NCI-H446 treated with DMSO at 0.1 percent for 48 hours (cell line): ENCODE measurements around the gene MYH7B.

Experiments used
- DNase-seq: peaks from one replicate; lab custom pipeline; 2025; lab: John Stamatoyannopoulos, UW

MYH7B gene

GRCh38 chr20:34977365-34978091 lies 21.9 kb downstream of the MYH7B start:
- no peak for DNase-seq

GRCh38 chr20:34978092-34978744 lies 22.6 kb downstream of the MYH7B start:
- no peak for DNase-seq

DNA sequence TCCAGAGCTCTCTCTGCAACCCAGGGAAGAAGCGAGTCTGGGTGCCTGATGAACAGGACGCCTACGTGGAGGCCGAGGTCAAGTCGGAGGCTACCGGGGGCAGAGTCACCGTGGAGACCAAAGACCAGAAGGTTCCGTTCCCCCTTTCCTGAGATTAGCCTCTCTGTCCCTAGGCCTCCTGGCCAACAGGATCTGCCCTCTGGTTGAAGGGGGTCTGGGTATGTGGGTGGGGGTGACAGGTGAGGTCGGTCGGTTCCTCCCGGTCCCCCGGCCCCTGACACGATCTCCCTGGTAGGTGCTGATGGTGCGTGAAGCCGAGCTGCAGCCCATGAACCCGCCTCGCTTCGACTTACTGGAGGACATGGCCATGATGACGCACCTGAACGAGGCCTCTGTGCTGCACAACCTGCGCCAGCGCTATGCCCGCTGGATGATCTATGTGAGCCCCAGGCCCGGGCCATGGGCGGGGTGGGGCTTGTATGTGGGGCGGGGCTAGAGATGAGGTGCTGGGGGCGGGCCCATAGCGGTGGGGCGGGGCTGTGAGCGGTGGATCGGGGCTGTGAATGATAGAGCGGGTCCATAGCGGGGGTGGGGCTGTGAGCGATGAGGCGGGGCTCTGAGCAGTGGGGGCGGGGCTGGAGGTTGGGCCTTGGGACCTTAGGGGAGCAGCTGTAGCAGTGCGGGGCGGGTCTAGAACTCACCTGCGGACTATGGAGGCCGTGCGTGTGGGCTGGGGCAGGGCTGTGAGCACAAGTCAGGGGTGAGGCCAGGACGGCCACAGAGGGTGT lies 23.9 kb downstream of the MYH7B start:
- no peak for DNase-seq

- DNase-seq, result no peak
These were observed 25.0 kb downstream of the MYH7B start for GRCh38 chr20:34980543-34981233.

DNA sequence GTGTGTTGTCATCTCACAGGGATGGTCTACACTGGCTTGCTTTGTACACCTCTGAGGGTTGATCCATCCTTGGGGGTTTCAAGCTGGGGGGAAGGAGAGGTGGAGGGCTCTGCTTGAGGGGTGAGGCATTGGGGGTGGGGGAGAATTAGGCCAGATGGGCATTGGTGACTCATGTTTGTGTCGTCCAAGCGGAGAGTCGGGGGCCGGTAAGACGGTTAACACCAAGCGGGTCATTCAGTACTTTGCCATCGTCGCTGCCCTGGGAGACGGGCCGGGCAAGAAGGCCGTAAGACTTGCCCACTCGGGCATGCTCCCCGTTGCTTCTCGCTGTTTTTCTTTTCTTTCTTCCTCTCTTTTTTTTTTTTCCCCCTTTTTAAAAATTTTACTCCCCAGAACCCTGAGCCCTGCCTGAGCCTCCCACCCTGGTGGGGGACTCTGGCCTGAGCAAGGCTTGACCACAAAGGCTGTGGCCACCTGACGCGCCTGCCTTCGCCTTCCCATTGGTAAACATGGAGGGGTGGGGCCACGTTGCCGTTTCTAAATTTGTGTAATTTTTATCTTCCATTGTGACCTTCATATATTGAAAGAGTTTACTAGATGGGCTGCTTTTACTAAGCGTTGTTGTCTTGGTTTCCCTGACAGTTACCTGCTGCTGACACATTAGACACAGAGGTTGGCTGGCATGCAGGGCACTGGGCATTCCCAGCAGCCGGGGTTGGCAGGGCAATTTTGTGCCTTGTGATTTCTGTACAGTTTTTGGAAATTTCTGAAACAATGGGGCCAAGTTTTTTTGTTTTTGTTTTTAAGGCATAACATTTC lies 26.8 kb downstream of the MYH7B start:
- DNase-seq, result no peak

DNA sequence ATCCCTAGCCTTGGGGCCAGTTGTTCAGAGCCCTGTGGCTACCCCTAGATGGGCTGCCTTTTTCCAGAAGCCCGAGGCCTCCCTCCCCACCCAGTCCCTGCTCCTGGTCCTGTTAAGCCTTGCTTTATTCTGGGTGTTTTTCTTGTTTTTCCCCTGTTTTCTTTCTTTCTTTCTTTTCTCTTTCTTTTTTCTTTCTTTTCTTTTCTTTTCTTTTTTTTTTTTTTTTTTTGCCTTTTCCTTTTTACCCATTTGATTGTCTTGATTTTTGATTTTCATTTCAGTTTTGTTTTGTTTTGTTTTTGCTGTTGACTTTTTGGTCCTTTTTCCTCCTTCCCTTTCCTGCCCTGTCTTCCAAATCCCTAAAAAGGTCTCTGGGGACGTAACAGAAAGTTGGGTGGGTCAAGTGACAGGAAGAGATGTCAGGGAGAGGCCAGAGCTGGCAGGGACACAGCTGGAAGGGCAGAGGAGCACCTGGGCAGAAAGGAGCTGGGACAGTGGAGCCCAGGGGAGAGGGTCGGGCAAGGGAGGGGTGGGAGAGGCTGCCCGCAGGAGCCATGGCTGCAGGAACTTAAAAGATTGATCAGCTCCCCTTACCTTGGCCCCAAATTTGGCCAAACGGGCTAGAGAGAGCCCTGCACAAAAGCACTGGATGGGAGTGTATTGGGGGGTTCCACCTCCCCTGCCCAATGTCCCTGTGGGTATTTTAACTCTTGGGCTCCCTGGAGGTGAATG lies 27.6 kb downstream of the MYH7B start:
- no peak for DNase-seq

DNA sequence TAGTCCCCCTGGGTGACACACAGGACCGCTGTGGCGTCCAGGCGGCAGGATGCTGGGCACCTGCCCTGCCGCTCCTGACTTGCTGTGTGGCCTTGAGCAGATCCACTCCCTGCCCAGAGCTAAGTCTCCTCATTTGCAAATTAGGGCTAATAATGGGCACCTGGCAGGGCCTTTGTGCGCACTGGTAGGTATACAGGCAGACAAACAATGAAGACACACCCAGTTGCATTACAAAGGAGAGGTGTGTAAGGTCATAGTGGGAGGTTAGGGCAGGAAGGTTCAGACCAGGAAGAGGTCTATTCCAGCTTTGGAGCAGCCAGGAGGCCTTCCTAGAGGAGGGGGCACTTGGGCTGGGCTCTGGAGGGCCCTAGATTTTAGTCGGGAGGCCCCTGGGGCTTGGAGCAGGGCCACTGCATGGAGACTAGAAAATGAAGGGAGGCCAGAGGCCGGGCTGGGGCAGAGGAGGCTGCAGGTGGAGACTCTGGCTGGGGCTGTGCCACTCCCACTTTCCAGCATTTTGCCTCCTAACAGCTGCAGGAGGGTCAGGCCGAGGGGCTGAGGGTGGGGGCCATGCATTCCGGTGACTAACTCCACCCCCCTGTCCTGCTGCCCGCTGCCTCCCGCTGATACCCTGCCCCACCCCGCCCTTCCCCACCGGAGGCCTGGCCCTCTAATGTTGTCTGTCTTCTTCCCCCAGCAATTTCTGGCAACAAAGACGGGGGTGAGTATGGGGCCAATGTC lies 28.5 kb downstream of the MYH7B start:
- DNase-seq, result no peak

- no peak for DNase-seq
These were observed 29.1 kb downstream of the MYH7B start for GRCh38 chr20:34984756-34985261.

GRCh38 chr20:34985461-34986310 lies 30.0 kb downstream of the MYH7B start:
- DNase-seq, result no peak

- no peak for DNase-seq
These were observed 30.9 kb downstream of the MYH7B start for GRCh38 chr20:34986311-34987287.

DNA sequence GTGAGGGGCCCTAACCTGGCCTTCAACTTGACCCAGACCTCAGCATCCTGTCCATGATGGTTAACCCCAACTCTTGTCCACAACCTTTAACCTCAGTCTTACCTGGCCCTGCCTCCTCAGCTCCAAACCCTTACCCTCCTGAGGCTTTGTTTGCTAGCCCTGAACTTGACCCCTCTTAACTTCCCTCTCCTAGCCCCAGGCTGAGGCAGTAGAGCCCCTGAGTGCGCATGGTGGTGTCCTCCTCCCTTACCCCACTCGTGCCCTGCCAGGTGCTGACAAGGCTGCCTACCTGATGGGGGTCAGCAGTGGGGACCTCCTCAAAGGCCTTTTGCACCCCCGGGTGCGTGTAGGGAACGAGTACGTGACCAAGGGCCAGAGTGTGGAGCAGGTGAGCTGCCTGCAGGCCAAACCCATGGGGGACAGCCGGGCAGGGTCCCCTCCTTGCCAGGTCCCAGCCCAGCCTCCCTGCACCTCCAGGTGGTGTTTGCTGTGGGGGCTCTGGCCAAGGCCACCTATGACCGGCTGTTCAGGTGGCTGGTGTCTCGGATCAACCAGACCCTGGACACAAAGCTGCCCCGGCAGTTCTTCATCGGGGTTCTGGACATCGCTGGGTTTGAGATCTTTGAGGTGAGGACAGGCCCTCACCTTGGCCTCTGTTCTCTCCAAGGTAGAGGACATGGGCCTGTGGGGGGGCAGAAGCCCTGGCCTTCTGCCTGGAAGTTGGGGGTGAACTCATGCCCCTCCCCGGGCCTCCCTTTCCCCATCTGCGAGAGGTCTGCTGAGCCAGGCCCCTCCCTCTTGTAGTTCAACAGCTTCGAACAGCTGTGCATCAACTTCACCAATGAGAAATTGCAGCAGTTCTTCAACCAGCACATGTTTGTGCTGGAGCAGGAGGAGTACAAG lies 31.9 kb downstream of the MYH7B start:
- DNase-seq, result no peak

- DNase-seq, result no peak
These were observed 32.5 kb downstream of the MYH7B start for GRCh38 chr20:34988191-34988540.

GRCh38 chr20:34989118-34989517 lies 33.5 kb downstream of the MYH7B start:
- no peak for DNase-seq

DNA sequence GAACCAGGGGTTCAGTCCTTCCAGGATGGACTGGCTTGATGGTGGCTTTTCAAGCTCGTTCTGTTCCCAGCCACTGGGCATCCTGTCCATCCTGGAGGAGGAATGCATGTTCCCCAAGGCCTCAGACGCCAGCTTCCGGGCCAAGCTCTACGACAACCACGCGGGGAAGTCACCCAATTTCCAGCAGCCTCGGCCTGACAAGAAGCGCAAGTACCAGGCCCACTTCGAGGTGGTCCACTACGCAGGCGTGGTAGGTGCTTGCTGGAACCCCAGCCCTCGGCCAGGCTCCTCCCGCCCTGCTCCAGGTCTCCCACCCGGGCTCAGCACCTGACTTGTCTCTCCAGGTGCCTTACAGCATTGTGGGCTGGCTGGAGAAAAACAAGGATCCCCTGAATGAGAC lies 34.0 kb downstream of the MYH7B start:
- DNase-seq, result no peak

DNA sequence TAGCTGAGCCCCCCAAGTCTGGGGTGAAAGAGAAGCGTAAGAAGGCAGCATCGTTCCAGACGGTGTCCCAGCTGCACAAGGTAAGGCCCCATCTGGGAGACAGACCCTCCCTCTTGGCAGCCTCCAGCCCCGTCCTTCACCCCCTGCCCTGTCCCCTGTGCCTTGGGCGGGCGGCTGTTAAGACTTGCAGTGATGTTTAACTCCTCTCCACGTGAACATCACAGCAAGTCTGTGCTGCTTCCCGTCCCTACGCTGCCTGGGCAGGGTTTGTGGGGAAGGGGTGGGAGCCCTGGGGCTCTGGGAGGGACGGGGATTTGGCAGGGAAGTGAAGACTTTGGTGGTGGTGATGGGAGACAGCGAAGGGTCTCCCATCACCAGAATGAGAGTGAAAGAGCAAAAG lies 34.6 kb downstream of the MYH7B start:
- DNase-seq, result no peak

DNA sequence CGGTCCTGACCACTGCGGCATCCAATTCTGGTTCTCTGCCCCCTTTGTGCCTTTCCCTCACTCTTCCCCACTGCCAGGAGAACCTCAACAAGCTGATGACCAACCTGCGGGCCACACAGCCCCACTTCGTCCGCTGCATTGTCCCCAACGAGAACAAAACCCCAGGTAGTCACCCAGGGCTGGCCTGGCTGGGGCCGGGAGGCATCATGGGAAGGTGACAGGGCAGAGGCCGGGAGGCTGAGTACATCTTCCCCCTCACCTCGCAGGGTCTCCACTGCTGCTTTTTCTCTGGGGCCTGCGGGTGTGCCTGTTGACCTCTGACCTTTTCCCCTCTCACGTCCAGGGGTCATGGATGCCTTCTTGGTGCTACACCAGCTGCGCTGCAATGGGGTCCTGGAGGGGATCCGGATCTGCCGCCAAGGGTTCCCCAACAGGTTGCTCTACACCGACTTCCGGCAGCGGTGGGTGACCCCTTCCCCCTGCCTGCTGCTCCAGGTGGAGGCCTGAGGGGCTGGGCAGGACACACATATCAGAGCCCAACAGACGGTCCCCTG lies 35.1 kb downstream of the MYH7B start:
- no peak for DNase-seq
